HCT116 (cell line): ENCODE data around the gene ISOC2. TPM values are rescaled to one million over a fixed set of nuclear protein-coding genes. Genes with fewer than 3 reads are reported as not detected.
A peak's percentile ranks its signal among the peaks of the same experiment; 100 is the strongest.

Source experiments
- ATAC-seq: fragments of 200-7000 bp; cut with Tn5 transposase; 2 replicates; pipeline ENCODE4 v1.9.1; 2020; ENCODE audit warnings: mild to moderate bottlenecking, moderate library complexity
- BruUV-seq: library from RNA; stranded (reverse); fragments of 400-500 nt; replicated peaks from 2 replicates; lab custom pipeline; 2021; lab: Mats Ljungman, UMichigan
- CTCF ChIA-PET: fragments of 300-600 bp; sonication (Branson Sonifier 250); formaldehyde crosslinking; loops from one replicate; lab custom pipeline; 2021; ENCODE audit warnings: antibody characterized with exemption; lab: Charles Lee
- POLR2A ChIA-PET: fragments of 300-600, 350-600 bp; sonication (Branson Sonifier 250); formaldehyde crosslinking; loops from one replicate; lab custom pipeline; 2021; ENCODE audit warnings: antibody characterized with exemption; lab: Charles Lee
- RAD21 ChIA-PET, 2 experiments: fragments of 300-600 bp; sonication (Branson Sonifier 250); formaldehyde crosslinking; loops; one replicate each; lab custom pipeline; 2023; ENCODE audit warnings: low total read pairs in 2 of 2; ENCODE audit not compliant: uncharacterized antibody in 2 of 2, unreplicated experiment in 2 of 2, low non-redundant PET in 1 of 2; lab: Charles Lee
- DNase-seq: peaks from one replicate; pipeline ENCODE4 v3.0.0-alpha.2; 2010; ENCODE audit warnings: low read depth, low spot score
- H2AFZ ChIP-seq: fragments of 200-600 bp; shearing (Covaris generic), sonication (generic); 2 replicates; pipeline ENCODE4 v1.6.1; 2017; ENCODE audit warnings: low read depth, mixed run types, mixed read lengths, antibody characterized with exemption, low read length; ENCODE audit not compliant: poor library complexity, severe bottlenecking
- H3K27ac ChIP-seq: 2 replicates; pipeline ENCODE4 v1.5.1; 2012; ENCODE audit warnings: low read depth, low read length
- H3K27me3 ChIP-seq: fragments of 200-600 bp; sonication (generic); 2 replicates; pipeline ENCODE4 v1.6.1; 2016; ENCODE audit warnings: mixed run types, low read length, mixed read lengths; ENCODE audit not compliant: insufficient read depth
- H3K36me3 ChIP-seq, 2 experiments: fragments of 200-500 bp in 1 of 2; fragments of 200-600 bp in 1 of 2; sonication (Bioruptor generic) in 1 of 2; sonication (generic) in 1 of 2; 2 replicates each; pipeline versions ENCODE4 v1.5.1 to v1.6.1; 2014 to 2016; ENCODE audit warnings: low read length in 2 of 2, inconsistent platforms in 1 of 2, mixed read lengths in 1 of 2, mixed run types in 1 of 2; ENCODE audit not compliant: insufficient read depth in 2 of 2, control insufficient read depth in 1 of 2
- H3K4me1 ChIP-seq, 2 experiments: fragments of 200-600 bp in 1 of 2; sonication (generic) in 1 of 2; 2 replicates each; pipeline versions ENCODE4 v1.5.1 to v1.6.1; 2012 to 2017; ENCODE audit warnings: low read length in 2 of 2, inconsistent platforms in 1 of 2, mild to moderate bottlenecking in 1 of 2, mixed read lengths in 1 of 2, mixed run types in 1 of 2, moderate library complexity in 1 of 2; ENCODE audit not compliant: insufficient read depth in 2 of 2, control insufficient read depth in 1 of 2
- H3K4me2 ChIP-seq: fragments of 200-600 bp; sonication (generic); 2 replicates; pipeline ENCODE4 v1.6.1; 2017; ENCODE audit warnings: mixed run types, low read length, mixed read lengths
- H3K4me3 ChIP-seq, 2 experiments: fragments of 200-600 bp in 1 of 2; sonication (generic) in 1 of 2; replicated peaks in 1 of 2; 2 replicates each; pipeline ENCODE4 v1.5.1; 2011 to 2016; ENCODE audit warnings: low read length in 2 of 2, control low read depth in 1 of 2, low read depth in 1 of 2, mild to moderate bottlenecking in 1 of 2, mixed read lengths in 1 of 2, mixed run types in 1 of 2
- H3K79me2 ChIP-seq: fragments of 200-600 bp; sonication (generic); 2 replicates; pipeline ENCODE4 v1.6.1; 2017; ENCODE audit warnings: mild to moderate bottlenecking, mixed run types, low read length, moderate library complexity, mixed read lengths; ENCODE audit not compliant: insufficient read depth
- H3K9ac ChIP-seq: fragments of 200-600 bp; sonication (generic); 2 replicates; pipeline ENCODE4 v1.6.1; 2016; ENCODE audit warnings: low read length, mixed read lengths
- H3K9me2 ChIP-seq: fragments of 200-600 bp; sonication (generic), shearing (Covaris generic); 2 replicates; pipeline ENCODE4 v1.6.1; 2017; ENCODE audit warnings: mixed run types, mild to moderate bottlenecking, moderate library complexity; ENCODE audit not compliant: insufficient read depth
- H3K9me3 ChIP-seq, 2 experiments: fragments of 200-500 bp in 1 of 2; fragments of 200-600 bp in 1 of 2; sonication (Bioruptor generic) in 1 of 2; sonication (generic) in 1 of 2; 2 replicates each; pipeline ENCODE4 v1.6.1; 2014 to 2017; ENCODE audit warnings: low read length in 2 of 2, mixed read lengths in 2 of 2, inconsistent platforms in 1 of 2, low read depth in 1 of 2, mild to moderate bottlenecking in 1 of 2, mixed run types in 1 of 2, moderate library complexity in 1 of 2; ENCODE audit not compliant: control insufficient read depth in 1 of 2, insufficient read depth in 1 of 2
- H4K20me1 ChIP-seq: fragments of 200-600 bp; sonication (generic), shearing (Covaris generic); 2 replicates; pipeline ENCODE4 v1.6.1; 2017; ENCODE audit warnings: mixed run types, mild to moderate bottlenecking, moderate library complexity; ENCODE audit not compliant: insufficient read depth
- CBX3 ChIP-seq: IDR thresholded peaks from 2 replicates; pipeline ENCODE4 v1.6.1; 2012; ENCODE audit warnings: low read depth
- CEBPB ChIP-seq: IDR thresholded peaks from 2 replicates; pipeline ENCODE4 v1.6.1; 2012; ENCODE audit warnings: low read depth
- EGR1 ChIP-seq: IDR thresholded peaks from 2 replicates; pipeline ENCODE4 v1.6.1; 2012; ENCODE audit warnings: low read depth
- ELF1 ChIP-seq: IDR thresholded peaks from 2 replicates; pipeline ENCODE4 v1.6.1; 2012; ENCODE audit warnings: low read depth, borderline replicate concordance
- EZH2 ChIP-seq: fragments of 200-600 bp; sonication (generic); IDR thresholded peaks from 2 replicates; pipeline ENCODE4 v1.6.1; 2017; ENCODE audit warnings: antibody characterized with exemption, mixed run types
- EZH2phosphoT487 ChIP-seq: fragments of 200-600 bp; IDR thresholded peaks from 2 replicates; pipeline ENCODE4 v1.6.1; 2018; ENCODE audit warnings: antibody characterized with exemption, borderline replicate concordance
- FOSL1 ChIP-seq: IDR thresholded peaks from 2 replicates; pipeline ENCODE4 v1.6.1; 2012; ENCODE audit warnings: low read depth
- JUND ChIP-seq: IDR thresholded peaks from 2 replicates; pipeline ENCODE4 v1.6.1; 2012
- POLR2A ChIP-seq: IDR thresholded peaks from 2 replicates; pipeline ENCODE4 v1.7.0; 2011; ENCODE audit warnings: borderline replicate concordance; ENCODE audit not compliant: insufficient read depth, insufficient read length; ENCODE audit errors: extremely low read depth
- POLR2AphosphoS5 ChIP-seq: IDR thresholded peaks from 2 replicates; pipeline ENCODE4 v1.6.1; 2011; ENCODE audit warnings: mild to moderate bottlenecking, low read depth, low read length, moderate library complexity
- RAD21 ChIP-seq: IDR thresholded peaks from 2 replicates; pipeline ENCODE4 v1.6.1; 2012; ENCODE audit warnings: low read depth, mild to moderate bottlenecking
- REST ChIP-seq: IDR thresholded peaks from 2 replicates; pipeline ENCODE4 v1.6.1; 2012; ENCODE audit warnings: low read depth
- SP1 ChIP-seq: IDR thresholded peaks from 2 replicates; pipeline ENCODE4 v1.6.1; 2012; ENCODE audit warnings: low read depth
- TCF7L2 ChIP-seq: IDR thresholded peaks from 2 replicates; pipeline ENCODE4 v1.7.0; 2011; ENCODE audit warnings: borderline replicate concordance, inconsistent platforms; ENCODE audit not compliant: insufficient read depth, insufficient read length; ENCODE audit errors: extremely low read depth
- YY1 ChIP-seq: IDR thresholded peaks from 2 replicates; pipeline ENCODE4 v1.6.1; 2011; ENCODE audit warnings: low read length, low read depth, moderate library complexity, mild to moderate bottlenecking; ENCODE audit not compliant: insufficient replicate concordance; ENCODE audit errors: extremely low read depth
- ZNF274 ChIP-seq: fragments of 200-500 bp; sonication (Bioruptor generic); IDR thresholded peaks from 2 replicates; pipeline ENCODE4 v1.6.1; 2014; ENCODE audit warnings: mild to moderate bottlenecking, low read depth, low read length, inconsistent platforms
- intact Hi-C: fragments of 100-400 bp; cut with micrococcal nuclease; formaldehyde crosslinking; loops from 2 replicates; pipeline ENCODE4 v1.10.0; 2022
- total RNA-seq: library from RNA; stranded (reverse); gene quantifications from one replicate; pipeline ENCODE4 v1.2.1, GENCODE V29; 2021; ENCODE audit not compliant: unreplicated experiment
- TF ChIP-seq, protein P1 (sequence below): IDR thresholded peaks from 2 replicates; pipeline ENCODE4 v1.6.1; 2012

Gene ISOC2
- total RNA-seq, 1 experiment from 2014 or later = 56.8 TPM

DNA sequence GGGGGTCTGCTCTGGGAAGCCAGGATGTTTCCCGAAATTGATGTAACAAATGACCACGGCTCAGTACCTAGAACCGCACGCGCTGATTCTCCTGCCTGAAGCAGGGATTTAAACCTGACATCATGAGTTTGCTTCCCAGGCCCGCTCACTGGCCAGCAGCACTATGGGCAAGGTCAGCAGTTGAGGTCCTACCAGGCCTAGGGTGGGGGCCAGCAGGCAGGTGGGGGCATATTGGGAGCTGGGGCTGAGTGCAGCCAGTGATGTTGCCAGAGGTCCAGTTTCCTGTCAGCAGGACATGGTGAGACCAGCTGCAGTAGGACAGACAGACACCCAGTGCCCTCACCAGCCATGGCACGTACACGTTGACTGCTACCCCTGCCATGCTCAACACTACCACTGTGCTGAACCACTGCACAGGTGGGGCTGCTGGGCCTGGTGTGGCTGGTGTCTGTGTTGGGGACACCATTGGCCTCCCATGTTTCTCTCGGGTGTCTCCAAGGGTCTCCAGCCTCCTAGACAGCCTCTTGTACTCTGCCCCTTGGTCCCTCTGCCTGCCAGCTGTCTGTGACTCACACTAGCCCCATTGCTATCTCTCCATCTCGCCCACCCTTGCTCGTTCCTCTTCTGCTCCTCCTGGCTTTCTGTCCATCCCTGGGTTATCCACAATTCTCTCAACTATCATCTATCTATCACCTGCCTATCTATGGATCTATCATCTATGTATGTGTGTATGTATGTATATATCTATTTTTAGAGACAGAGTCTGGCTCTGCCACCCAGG lies 4.2 kb upstream of the ISOC2 start:
- H3K4me3 ChIP-seq = no peak overlapping the region
- DNase-seq = no peak
- intact Hi-C loops = no loop called here
- no peak overlapping the region for H3K27ac ChIP-seq
- no peak overlapping the region for H3K4me2 ChIP-seq
- no TSS peak for BruUV-seq
- no peaks in the 10 kb centered on the region for H3K9me2 ChIP-seq
- ChIA-PET POLR2A (no interaction called here), RAD21 (interaction anchor here in 1 of 2 experiments (0.5 to 0.7 kb wide), 2 partner anchors 167 to 188 kb away, joined by 3 to 4 read pairs; no protein-coding TSS in a partner anchor), CTCF (no interaction called here)
- H4K20me1 ChIP-seq = no peaks in the 10 kb centered on the region
- H3K36me3 ChIP-seq = peaks cover 0 to 3% of the 10 kb centered on the region in 2 experiments; a peak in 1 of 4 replicates
- H2AFZ ChIP-seq = no peak overlapping the region
- peaks cover 15 to 39% of the 10 kb centered on the region in 2 experiments for H3K4me1 ChIP-seq
- no peak for ATAC-seq
- no peaks in the 10 kb centered on the region for H3K9me3 ChIP-seq
- H3K27me3 ChIP-seq = no peaks in the 10 kb centered on the region
- H3K79me2 ChIP-seq = peaks cover 13% of the 10 kb centered on the region; the same call in 1 of the 2 replicates
- TF ChIP-seq SP1 (no peak), EGR1 (no peak), CEBPB (no peak), EZH2 (no peak), POLR2AphosphoS5 (peak; percentile 54; the same call in 1 of the 2 replicates)
- no peak overlapping the region for H3K9ac ChIP-seq

GRCh38 chr19:55464662-55465054 lies 3.2 kb upstream of the ISOC2 start, which contains the start of gene C19orf85:
Gene C19orf85 (minus strand): TSS chr19:55464751. CDS start chr19:55464554, 197 bp downstream.
- H3K4me1 ChIP-seq = peaks cover 19 to 43% of the 10 kb centered on the region in 2 experiments
- peaks cover 11% of the 10 kb centered on the region; the same call in 1 of the 2 replicates for H3K79me2 ChIP-seq
- H3K9ac ChIP-seq = no peak within 1 kb of the TSS
- ChIA-PET CTCF (no interaction called here), RAD21 (no interaction called here), POLR2A (no interaction called here)
- H2AFZ ChIP-seq = no peak within 1 kb of the TSS
- no peaks in the 10 kb centered on the region for H3K9me2 ChIP-seq
- no peak within 1 kb of the TSS for H3K4me3 ChIP-seq
- H3K27ac ChIP-seq = no peak within 1 kb of the TSS; the same call in 1 of the 2 replicates
- no peak for DNase-seq
- no peaks in the 10 kb centered on the region for H4K20me1 ChIP-seq
- no peaks in the 10 kb centered on the region for H3K27me3 ChIP-seq
- no peak for ATAC-seq
- no peaks in the 10 kb centered on the region for H3K36me3 ChIP-seq
- H3K9me3 ChIP-seq = no peaks in the 10 kb centered on the region
- BruUV-seq = no TSS peak
- intact Hi-C loops = no loop called here
- H3K4me2 ChIP-seq = no peak within 1 kb of the TSS
- no peak for TF ChIP-seq CBX3
- no peak for TF ChIP-seq YY1
- TF ChIP-seq, protein P1, sequence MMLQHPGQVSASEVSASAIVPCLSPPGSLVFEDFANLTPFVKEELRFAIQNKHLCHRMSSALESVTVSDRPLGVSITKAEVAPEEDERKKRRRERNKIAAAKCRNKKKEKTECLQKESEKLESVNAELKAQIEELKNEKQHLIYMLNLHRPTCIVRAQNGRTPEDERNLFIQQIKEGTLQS = no peak
- no peak for TF ChIP-seq ZNF274
- no peak for TF ChIP-seq RAD21
- no peak for TF ChIP-seq EGR1
- TF ChIP-seq ELF1 = no peak
- no peak for TF ChIP-seq SP1
- no peak for TF ChIP-seq REST
- TF ChIP-seq EZH2phosphoT487 = no peak
- no peak for TF ChIP-seq POLR2A
- no peak for TF ChIP-seq EZH2
- no peak for TF ChIP-seq TCF7L2
- TF ChIP-seq FOSL1 = no peak
- TF ChIP-seq JUND = no peak
